ENCODE results near the gene NTM.

Gene NTM

DNA sequence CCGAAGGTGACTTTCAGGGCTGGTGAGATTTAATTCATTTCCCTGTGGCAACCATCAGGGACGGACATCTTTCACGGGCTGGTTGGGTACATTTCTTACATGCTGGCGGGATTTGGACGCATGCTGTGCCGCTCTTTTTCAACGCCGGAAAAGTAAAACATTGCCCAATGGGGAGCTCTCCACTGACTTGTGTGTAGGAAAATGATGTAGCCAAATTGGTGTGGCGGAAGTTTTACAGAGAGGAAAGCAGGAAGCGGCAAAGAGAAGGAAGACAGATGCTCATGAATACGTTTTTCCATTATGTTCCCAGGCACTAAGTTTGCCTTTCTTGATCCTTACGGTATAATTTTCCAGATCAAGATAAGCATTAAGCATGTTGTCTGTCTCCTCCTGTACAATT, 375.8 kb downstream of the NTM start:
- H3K4me3 ChIP-seq (ENCODE audit: low read depth, low read length): no peak overlapping the region
- no peak for DNase-seq (ENCODE audit: low read depth)
- no peak for TF ChIP-seq CTCF (IDR thresholded peaks at IDR 0.05; ENCODE audit: control insufficient read depth, extremely low read depth, insufficient read depth)

GRCh38 chr11:131748151-131749050, 378.0 kb downstream of the NTM start:
- DNase-seq (ENCODE audit: low read depth): peak; percentile 15
- TF ChIP-seq CTCF (IDR thresholded peaks at IDR 0.05; ENCODE audit: control insufficient read depth, extremely low read depth, insufficient read depth): peak; percentile 90
- H3K4me3 ChIP-seq (ENCODE audit: low read depth, low read length): no peak overlapping the region

- H3K4me3 ChIP-seq (ENCODE audit: low read depth, low read length): no peak overlapping the region
- no peak for TF ChIP-seq CTCF (IDR thresholded peaks at IDR 0.05; ENCODE audit: control insufficient read depth, extremely low read depth, insufficient read depth)
- DNase-seq (ENCODE audit: low read depth): no peak
Observed at GRCh38 chr11:131749101-131749500, 378.7 kb downstream of the NTM start.

- DNase-seq (ENCODE audit: low read depth): no peak
- no peak overlapping the region for H3K4me3 ChIP-seq (ENCODE audit: low read depth, low read length)
- TF ChIP-seq CTCF (IDR thresholded peaks at IDR 0.05; ENCODE audit: control insufficient read depth, extremely low read depth, insufficient read depth): no peak
Observed at GRCh38 chr11:131750152-131750551, 379.7 kb downstream of the NTM start.

DNA sequence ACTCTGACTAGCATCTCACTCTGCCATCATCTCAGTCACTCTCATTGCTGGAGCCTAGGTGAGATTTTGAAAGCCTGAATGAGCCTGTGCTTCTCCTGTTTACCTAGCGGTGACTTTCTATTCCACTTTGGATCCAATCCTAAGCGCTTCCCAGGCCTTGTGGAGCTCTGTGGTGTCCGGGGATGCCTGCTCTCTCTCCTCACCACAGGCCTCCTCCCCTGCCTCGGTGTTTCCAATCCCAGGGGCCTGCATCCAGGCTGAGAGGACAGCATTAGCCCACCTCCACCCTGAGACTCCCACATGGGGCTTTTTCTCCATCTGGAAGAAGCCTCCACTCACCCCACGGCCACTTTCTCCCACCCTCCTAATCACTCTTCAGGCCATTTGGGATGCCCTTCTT, 380.3 kb downstream of the NTM start:
- TF ChIP-seq CTCF (IDR thresholded peaks at IDR 0.05; ENCODE audit: control insufficient read depth, extremely low read depth, insufficient read depth): no peak
- H3K4me3 ChIP-seq (ENCODE audit: low read depth, low read length): no peak overlapping the region
- DNase-seq (ENCODE audit: low read depth): no peak

DNA sequence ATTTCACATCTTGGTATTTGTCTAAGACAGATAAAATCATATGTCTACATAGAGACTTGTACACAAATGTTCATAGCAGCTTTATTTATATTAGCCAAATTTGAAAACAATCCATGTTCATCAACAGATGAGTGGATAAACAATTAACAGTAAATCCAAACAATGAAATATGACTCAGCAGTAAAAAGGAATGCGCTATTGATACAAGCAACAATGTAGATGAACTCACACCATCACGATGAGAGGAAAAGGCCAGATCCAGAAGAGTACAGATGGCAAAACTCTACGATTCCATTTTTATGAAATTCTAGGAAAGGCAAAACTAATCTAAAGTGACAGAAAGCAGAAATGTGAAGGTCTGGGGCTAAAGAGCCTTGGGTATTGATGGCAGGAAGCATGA, 384.3 kb downstream of the NTM start:
- no peak for DNase-seq (ENCODE audit: low read depth)
- no peak overlapping the region for H3K4me3 ChIP-seq (ENCODE audit: low read depth, low read length)
- no peak for TF ChIP-seq CTCF (IDR thresholded peaks at IDR 0.05; ENCODE audit: control insufficient read depth, extremely low read depth, insufficient read depth)
